Measurements from ENCODE around the gene NCOA3. TPM values are rescaled to one million over a fixed set of nuclear protein-coding genes. Genes with fewer than 3 reads are reported as not detected.

Gene NCOA3

DNA sequence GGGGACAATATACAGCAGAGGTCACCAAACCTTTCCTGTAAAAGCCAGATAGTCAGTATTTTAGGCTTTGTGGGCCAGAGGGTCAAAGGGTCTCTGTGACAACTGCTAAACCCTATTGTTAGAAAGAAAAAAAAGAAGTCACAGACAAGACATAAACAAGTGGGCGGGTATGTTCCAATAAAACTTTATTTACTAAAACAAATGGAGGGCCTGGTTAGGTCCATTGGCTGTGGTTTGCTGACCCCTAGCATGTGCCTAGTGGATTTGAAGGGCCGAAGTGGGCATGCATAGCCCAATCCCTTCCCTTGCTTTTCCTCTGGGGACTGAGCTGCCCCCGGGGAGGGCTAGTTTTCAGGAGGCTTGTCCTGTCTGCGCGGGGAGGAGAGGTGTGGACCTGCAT lies 204.7 kb downstream of the NCOA3 start:
- Histone ChIP-seq H3K27ac (ENCODE audit: low read length, poor library complexity, severe bottlenecking) (no peak overlapping the region), H3K14ac (ENCODE audit: low read length in 2 of 2) (no peak overlapping the region), H2BK12ac (ENCODE audit: low read length in 2 of 2) (no peak overlapping the region), H3K23ac (ENCODE audit: low read length in 2 of 2) (no peak overlapping the region), H2AK5ac (ENCODE audit: low read length, severe bottlenecking) (no peak overlapping the region), H3K79me1 (replicated peaks; ENCODE audit: low read length, poor library complexity, severe bottlenecking) (no peaks in the 10 kb centered on the region), H3K18ac (ENCODE audit: low read depth in 1 of 2, low read length in 2 of 2) (no peak overlapping the region), H4K91ac (ENCODE audit: low read length) (no peak overlapping the region), H3K4me1 (ENCODE audit: control insufficient read depth, insufficient read depth, low read depth, low read length) (peaks cover 8% of the 10 kb centered on the region), H3K9me3 (ENCODE audit: control insufficient read depth, low read length) (no peaks in the 10 kb centered on the region), H2BK15ac (ENCODE audit: low read depth, poor library complexity, severe bottlenecking) (no peak overlapping the region), H3K4ac (ENCODE audit: low read depth in 1 of 2, low read length in 2 of 2) (no peak overlapping the region), H2BK5ac (ENCODE audit: low read depth, low read length, poor library complexity, severe bottlenecking) (no peak overlapping the region), H4K8ac (ENCODE audit: low read length) (no peak overlapping the region), H3K36me3 (ENCODE audit: control insufficient read depth in 1 of 2, insufficient read depth in 2 of 2, low read depth in 1 of 2, low read length in 2 of 2) (peaks cover 0 to 10% of the 10 kb centered on the region in 2 experiments), H3K4me2 (ENCODE audit: low read length, poor library complexity, severe bottlenecking) (no peak overlapping the region), H2BK120ac (ENCODE audit: low read depth, low read length) (no peak overlapping the region), H3K27me3 (ENCODE audit: control insufficient read depth in 1 of 2, insufficient read depth in 1 of 2, low read length in 2 of 2) (peaks cover 20 to 32% of the 10 kb centered on the region in 2 experiments), H3K4me3 (ENCODE audit: insufficient read depth in 1 of 2, low read depth in 1 of 2, low read length in 2 of 2) (no peak overlapping the region), H3K9ac (ENCODE audit: low read length) (no peak overlapping the region), H2AFZ (ENCODE audit: low read depth, low read length) (no peak overlapping the region)
- WGBS, result 90% methylated on average over 5 of the region's 5 CpGs
- no peak for DNase-seq

Small RNA genes within 50 kb of the gene (small RNA-seq; reads per million reads assigned to genes)
- not detected for gene RNU6-497P (ENCODE audit: low read depth)
- gene RNU6-563P (ENCODE audit: low read depth), result not detected

All from mesenchymal stem cell (in vitro differentiated cells and primary cell).